ENCODE measurements around the gene NAGLU.

DNA sequence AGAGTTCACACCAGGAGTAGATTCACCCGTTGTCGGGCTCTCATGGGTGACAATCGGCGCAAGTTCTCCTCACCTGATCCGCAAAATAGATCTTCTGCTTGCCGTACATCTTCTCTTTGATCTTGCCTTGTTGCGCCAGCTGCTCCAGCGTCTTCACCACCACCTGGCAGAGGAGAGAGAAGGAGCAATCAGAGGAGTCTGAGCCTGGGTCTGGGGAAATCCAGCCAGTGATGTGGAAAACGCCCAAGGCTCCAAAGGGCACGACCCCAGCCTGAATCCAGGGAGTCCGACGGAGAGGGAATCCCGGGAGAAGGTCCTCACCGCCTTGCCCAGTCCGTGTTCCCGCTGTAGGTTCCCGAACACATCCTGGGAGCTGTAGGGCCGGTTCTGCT is 41.1 kb downstream of the NAGLU start:
- TF ChIP-seq MAFK (IDR thresholded peaks at IDR 0.05; ENCODE audit: partially characterized antibody) (no peak), ELK1 (IDR thresholded peaks at IDR 0.05; ENCODE audit: low read depth, low read length) (no peak), REST (IDR thresholded peaks at IDR 0.05) (no peak)

Measured in A549 (cell line).